Kidney epithelial cell (primary cell): ENCODE data around the gene KCNG2. TPM values are rescaled to one million over a fixed set of nuclear protein-coding genes. Genes with fewer than 3 reads are reported as not detected.

Experiments used
- DNase-seq: peaks from one replicate; pipeline ENCODE4 v3.0.0-alpha.2; 2010; ENCODE audit warnings: low read depth
- H3K27me3 ChIP-seq: 2 replicates; pipeline ENCODE4 v1.6.0; 2011; ENCODE audit warnings: low read length; ENCODE audit not compliant: control insufficient read depth, insufficient read depth
- H3K36me3 ChIP-seq: 2 replicates; pipeline ENCODE4 v1.5.1; 2011; ENCODE audit warnings: low read length; ENCODE audit not compliant: control insufficient read depth, insufficient read depth
- H3K4me3 ChIP-seq: 2 replicates; pipeline ENCODE4 v1.5.1; 2011; ENCODE audit warnings: low read depth, mild to moderate bottlenecking, control low read depth, low read length
- CTCF ChIP-seq: IDR thresholded peaks from 2 replicates; pipeline ENCODE4 v1.5.1; 2011; ENCODE audit warnings: mild to moderate bottlenecking, moderate library complexity, low read length, control low read depth, inconsistent platforms; ENCODE audit not compliant: insufficient read depth, poor library complexity, severe bottlenecking
- total RNA-seq: library from RNA; depleted of rRNA; stranded (reverse); fragments of >200 nt; gene quantifications from 2 replicates; pipeline ENCODE4 v1.2.3, GENCODE V29; 2015

Gene KCNG2
- total RNA-seq, 1 donor from 2014 or later, result not detected

- Histone ChIP-seq H3K4me3 (no peak overlapping the region), H3K36me3 (no peaks in the 10 kb centered on the region), H3K27me3 (no peaks in the 10 kb centered on the region)
- no peak for TF ChIP-seq CTCF
- no peak for DNase-seq
These were observed 40.9 kb upstream of the KCNG2 start for GRCh38 chr18:79756826-79757225.

- DNase-seq, result no peak
- Histone ChIP-seq H3K4me3 (no peak overlapping the region), H3K27me3 (no peaks in the 10 kb centered on the region), H3K36me3 (no peaks in the 10 kb centered on the region)
- no peak for TF ChIP-seq CTCF
These were observed 37.4 kb upstream of the KCNG2 start for GRCh38 chr18:79760348-79760747.

- no peak for DNase-seq
- Histone ChIP-seq H3K4me3 (no peak overlapping the region), H3K36me3 (no peaks in the 10 kb centered on the region), H3K27me3 (no peaks in the 10 kb centered on the region)
- TF ChIP-seq CTCF, result no peak
These were observed 36.9 kb upstream of the KCNG2 start for GRCh38 chr18:79760881-79761280.

- TF ChIP-seq CTCF, result no peak
- Histone ChIP-seq H3K27me3 (peaks cover 3% of the 10 kb centered on the region), H3K36me3 (no peaks in the 10 kb centered on the region), H3K4me3 (no peak overlapping the region)
- DNase-seq, result no peak
These were observed 34.3 kb upstream of the KCNG2 start for GRCh38 chr18:79763407-79763806.

- no peak overlapping the region for H3K4me3 ChIP-seq
- no peak for TF ChIP-seq CTCF
- DNase-seq, result no peak
- peaks cover 3% of the 10 kb centered on the region for H3K27me3 ChIP-seq
- no peaks in the 10 kb centered on the region for H3K36me3 ChIP-seq
These were observed 33.6 kb upstream of the KCNG2 start for GRCh38 chr18:79764131-79764530.

- Histone ChIP-seq H3K4me3 (no peak overlapping the region), H3K36me3 (no peaks in the 10 kb centered on the region), H3K27me3 (peaks cover 4% of the 10 kb centered on the region)
- no peak for DNase-seq
- TF ChIP-seq CTCF, result no peak
These were observed 32.1 kb upstream of the KCNG2 start for GRCh38 chr18:79765491-79766245.
